Measurements from ENCODE around the gene SFI1. TPM values are rescaled to one million over a fixed set of nuclear protein-coding genes. Genes with fewer than 3 reads are reported as not detected.

The SFI1 gene
- total and polyA plus RNA-seq, 2 of the 8 experiments (the other 6 are each of a cell fraction or from before 2014, with no cell fraction given): 10.4 to 30.1 TPM

- H4K5ac ChIP-seq (ENCODE audit: insufficient read length, low read depth, low read length): no peak overlapping the region
- no peak overlapping the region for H3K9ac ChIP-seq (replicated peaks in 1 of 4; ENCODE audit: extremely low read depth in 1 of 4, low read depth in 3 of 4, low read length in 3 of 4)
- no peak overlapping the region for H4K91ac ChIP-seq (replicated peaks; ENCODE audit: insufficient read length, low read length)
- FAIRE-seq: no peak
- no peak overlapping the region for H2AFZ ChIP-seq (ENCODE audit: low read length)
- no peak overlapping the region for H4K8ac ChIP-seq (ENCODE audit: extremely low read depth, insufficient read depth, low read length)
- H3K79me2 ChIP-seq (ENCODE audit: control insufficient read depth in 1 of 2, insufficient read depth in 2 of 2, low read length in 2 of 2): peaks cover 2 to 78% of the 10 kb centered on the region in 2 experiments; a peak in 3 of 4 replicates
- no peak overlapping the region for H3K56ac ChIP-seq (replicated peaks; ENCODE audit: insufficient read length, low read depth, low read length)
- H3K4me2 ChIP-seq (ENCODE audit: insufficient read depth in 1 of 2, low read depth in 2 of 2, low read length in 2 of 2): no peak overlapping the region
- H2BK15ac ChIP-seq (ENCODE audit: low read length): no peak overlapping the region
- ChIA-PET CTCF (ENCODE audit: partially characterized antibody) (interaction anchor here (0.6 to 0.8 kb wide), 3 partner anchors 13 to 316 kb away, joined by 3 read pairs; no protein-coding TSS in a partner anchor), POLR2A (ENCODE audit: partially characterized antibody) (no interaction called here)
- H3K4me1 ChIP-seq (replicated peaks in 1 of 4; ENCODE audit: control insufficient read depth in 3 of 4, insufficient read depth in 4 of 4, low read length in 3 of 4): peaks cover 0 to under 1% (median under 1%) of the 10 kb centered on the region in 4 experiments; a peak in 4 of 7 replicates
- no peak overlapping the region for H2AK5ac ChIP-seq (ENCODE audit: low read depth, low read length)
- H2BK12ac ChIP-seq (ENCODE audit: low read depth, low read length): no peak overlapping the region
- H3K27ac ChIP-seq (ENCODE audit: low read depth, low read length): no peak overlapping the region
- H3K36me3 ChIP-seq (ENCODE audit: control insufficient read depth in 2 of 4, insufficient read depth in 4 of 4, low read length in 3 of 4): peaks cover 0 to 6% (median 0%) of the 10 kb centered on the region in 4 experiments; a peak in 1 of 8 replicates
- H3K18ac ChIP-seq (ENCODE audit: extremely low read depth, low read length): no peak overlapping the region
- no peaks in the 10 kb centered on the region for H3K9me3 ChIP-seq (ENCODE audit: insufficient read depth in 2 of 2, low read depth in 1 of 2, low read length in 1 of 2)
- H2BK120ac ChIP-seq (replicated peaks; ENCODE audit: low read depth, low read length): no peak overlapping the region
- peaks cover 11% of the 10 kb centered on the region for H3K79me1 ChIP-seq (ENCODE audit: low read depth, low read length)
- no peaks in the 10 kb centered on the region for H3K27me3 ChIP-seq (replicated peaks in 1 of 4; ENCODE audit: control insufficient read depth in 3 of 4, extremely low read depth in 1 of 4, insufficient read depth in 3 of 4, low read length in 3 of 4)
- no peak overlapping the region for H3K23ac ChIP-seq (ENCODE audit: insufficient read length)
- H3K4ac ChIP-seq (replicated peaks; ENCODE audit: insufficient read length, low read depth, low read length): no peak overlapping the region
- whole genome bisulfite sequencing, 2 experiments (ENCODE audit: extremely low coverage in 1 of 2, insufficient coverage in 1 of 2, insufficient read length in 1 of 2, insufficient replicate concordance in 2 of 2, low coverage in 1 of 2, low lambda C conversion rate in 2 of 2, missing lambda C conversion rate in 1 of 2): 90% methylated on average over 9 of the region's 9 CpGs; no CpG with 5 or more reads in 1 of the 2 experiments
- peaks cover 0 to 5% of the 10 kb centered on the region in 2 experiments for H4K20me1 ChIP-seq (replicated peaks in 1 of 2; ENCODE audit: control insufficient read depth in 1 of 2, insufficient read depth in 2 of 2, low read length in 2 of 2)
- no peak overlapping the region for H3K14ac ChIP-seq (ENCODE audit: insufficient read length)
- H2BK5ac ChIP-seq (ENCODE audit: low read depth, low read length): no peak overlapping the region
- DNase-seq (ENCODE audit: low read depth in 1 of 2, low spot score in 2 of 2): no peak
- no peaks in the 10 kb centered on the region for H3K23me2 ChIP-seq (ENCODE audit: low read depth, low read length)
- H2BK20ac ChIP-seq (ENCODE audit: low read length): no peak overlapping the region
- no peak overlapping the region for H3K4me3 ChIP-seq (ENCODE audit: extremely low read depth in 1 of 4, insufficient read depth in 2 of 4, low read depth in 3 of 4, low read length in 4 of 4)
- TF ChIP-seq SP4 (IDR thresholded peaks at IDR 0.05; ENCODE audit: low read length): no peak
- no peak for TF ChIP-seq SRF (IDR thresholded peaks at IDR 0.05; ENCODE audit: low read depth, low read length)
- TF ChIP-seq CBX8 (IDR thresholded peaks at IDR 0.05; ENCODE audit: borderline replicate concordance, low read depth, low read length): no peak
- TF ChIP-seq, protein P1, sequence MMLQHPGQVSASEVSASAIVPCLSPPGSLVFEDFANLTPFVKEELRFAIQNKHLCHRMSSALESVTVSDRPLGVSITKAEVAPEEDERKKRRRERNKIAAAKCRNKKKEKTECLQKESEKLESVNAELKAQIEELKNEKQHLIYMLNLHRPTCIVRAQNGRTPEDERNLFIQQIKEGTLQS (IDR thresholded peaks at IDR 0.05; ENCODE audit: insufficient read depth, low read depth, low read length): no peak
- TF ChIP-seq, protein P2, sequence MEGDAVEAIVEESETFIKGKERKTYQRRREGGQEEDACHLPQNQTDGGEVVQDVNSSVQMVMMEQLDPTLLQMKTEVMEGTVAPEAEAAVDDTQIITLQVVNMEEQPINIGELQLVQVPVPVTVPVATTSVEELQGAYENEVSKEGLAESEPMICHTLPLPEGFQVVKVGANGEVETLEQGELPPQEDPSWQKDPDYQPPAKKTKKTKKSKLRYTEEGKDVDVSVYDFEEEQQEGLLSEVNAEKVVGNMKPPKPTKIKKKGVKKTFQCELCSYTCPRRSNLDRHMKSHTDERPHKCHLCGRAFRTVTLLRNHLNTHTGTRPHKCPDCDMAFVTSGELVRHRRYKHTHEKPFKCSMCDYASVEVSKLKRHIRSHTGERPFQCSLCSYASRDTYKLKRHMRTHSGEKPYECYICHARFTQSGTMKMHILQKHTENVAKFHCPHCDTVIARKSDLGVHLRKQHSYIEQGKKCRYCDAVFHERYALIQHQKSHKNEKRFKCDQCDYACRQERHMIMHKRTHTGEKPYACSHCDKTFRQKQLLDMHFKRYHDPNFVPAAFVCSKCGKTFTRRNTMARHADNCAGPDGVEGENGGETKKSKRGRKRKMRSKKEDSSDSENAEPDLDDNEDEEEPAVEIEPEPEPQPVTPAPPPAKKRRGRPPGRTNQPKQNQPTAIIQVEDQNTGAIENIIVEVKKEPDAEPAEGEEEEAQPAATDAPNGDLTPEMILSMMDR (IDR thresholded peaks at IDR 0.05; ENCODE audit: control extremely low read depth in 1 of 3, insufficient read depth in 1 of 3, low read depth in 1 of 3, low read length in 3 of 3): no peak
- TF ChIP-seq HDAC2 (IDR thresholded peaks at IDR 0.05; ENCODE audit: borderline replicate concordance in 1 of 2, low read depth in 2 of 2, low read length in 2 of 2): no peak
- TF ChIP-seq, protein P3, sequence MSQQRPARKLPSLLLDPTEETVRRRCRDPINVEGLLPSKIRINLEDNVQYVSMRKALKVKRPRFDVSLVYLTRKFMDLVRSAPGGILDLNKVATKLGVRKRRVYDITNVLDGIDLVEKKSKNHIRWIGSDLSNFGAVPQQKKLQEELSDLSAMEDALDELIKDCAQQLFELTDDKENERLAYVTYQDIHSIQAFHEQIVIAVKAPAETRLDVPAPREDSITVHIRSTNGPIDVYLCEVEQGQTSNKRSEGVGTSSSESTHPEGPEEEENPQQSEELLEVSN (IDR thresholded peaks at IDR 0.05): no peak
- no peak for TF ChIP-seq SP1 (IDR thresholded peaks at IDR 0.05; ENCODE audit: low read depth, low read length)
Observed at GRCh38 chr22:31652911-31653684, 156.8 kb downstream of the SFI1 start.
